Measurements from ENCODE around the gene SIAH3. TPM values are rescaled to one million over a fixed set of nuclear protein-coding genes. Genes with fewer than 3 reads are reported as not detected.

SIAH3 gene
- total RNA-seq, 4 donors from 2014 or later = not detected

- TF ChIP-seq CTCF (IDR thresholded peaks at IDR 0.05) (no peak), POLR2AphosphoS5 (IDR thresholded peaks at IDR 0.05) (no peak), POLR2A (IDR thresholded peaks at IDR 0.05) (no peak), EP300 (IDR thresholded peaks at IDR 0.05; ENCODE audit: low read depth) (no peak)
- in situ Hi-C loops (cut with MboI; ENCODE audit: low pct_ligation_motif_present in 1 of 4, low pct_unique_long_range_greater_than_20kb in 1 of 4, low sequenced_read_pairs in 3 of 4) (no loop called here), intact Hi-C loops (cut with DNase I; ENCODE audit: low total_unique reads) (no loop called here)
- no peak for DNase-seq
- no peak overlapping the region for H3K27ac ChIP-seq
- WGBS, 2 donors (ENCODE audit: low coverage in 1 of 2) = 87 to 89% methylated on average over 4 of the region's 4 CpGs
- H3K9me3 ChIP-seq = no peaks in the 10 kb centered on the region
- H3K27me3 ChIP-seq = no peaks in the 10 kb centered on the region
- H3K36me3 ChIP-seq = no peaks in the 10 kb centered on the region
- H3K4me3 ChIP-seq = no peak overlapping the region
- H3K4me1 ChIP-seq = no peaks in the 10 kb centered on the region
These were observed 19.7 kb downstream of the SIAH3 start for GRCh38 chr13:45831851-45832250.

- no peak overlapping the region for H3K4me3 ChIP-seq
These were observed 21.4 kb downstream of the SIAH3 start for GRCh38 chr13:45830121-45830520.

GRCh38 chr13:45828256-45828968, 23.1 kb downstream of the SIAH3 start:
- no peaks in the 10 kb centered on the region for H3K4me1 ChIP-seq
- H3K27ac ChIP-seq = no peak overlapping the region
- no peak overlapping the region for H3K4me3 ChIP-seq
- intact Hi-C loops (cut with DNase I; ENCODE audit: low total_unique reads) (no loop called here), in situ Hi-C loops (cut with MboI; ENCODE audit: low pct_ligation_motif_present in 1 of 4, low pct_unique_long_range_greater_than_20kb in 1 of 4, low sequenced_read_pairs in 3 of 4) (no loop called here)
- H3K36me3 ChIP-seq = no peaks in the 10 kb centered on the region
- H3K27me3 ChIP-seq = no peaks in the 10 kb centered on the region
- DNase-seq = no peak
- TF ChIP-seq POLR2AphosphoS5 (IDR thresholded peaks at IDR 0.05) (no peak), CTCF (IDR thresholded peaks at IDR 0.05) (no peak), EP300 (IDR thresholded peaks at IDR 0.05; ENCODE audit: low read depth) (no peak), POLR2A (IDR thresholded peaks at IDR 0.05) (no peak)
- 74 to 80% methylated on average over 4 to 6 of the region's 6 CpGs for WGBS, 2 donors (ENCODE audit: low coverage in 1 of 2)
- no peaks in the 10 kb centered on the region for H3K9me3 ChIP-seq

More at GRCh38 chr13:45830121-45830520, 21.4 kb downstream of the SIAH3 start:
- Histone ChIP-seq H3K27ac (no peak overlapping the region), H3K27me3 (no peaks in the 10 kb centered on the region), H3K9me3 (no peaks in the 10 kb centered on the region), H3K4me1 (no peaks in the 10 kb centered on the region), H3K36me3 (no peaks in the 10 kb centered on the region)
- 80% methylated on average over 5 of the region's 5 CpGs; no CpG with 5 or more reads in 1 of the 2 donors for WGBS, 2 donors (ENCODE audit: low coverage in 1 of 2)
- in situ Hi-C loops (cut with MboI; ENCODE audit: low pct_ligation_motif_present in 1 of 4, low pct_unique_long_range_greater_than_20kb in 1 of 4, low sequenced_read_pairs in 3 of 4) = no loop called here
- no peak for TF ChIP-seq POLR2AphosphoS5 (IDR thresholded peaks at IDR 0.05)
- TF ChIP-seq EP300 (IDR thresholded peaks at IDR 0.05; ENCODE audit: low read depth) = no peak
- TF ChIP-seq CTCF (IDR thresholded peaks at IDR 0.05) = no peak
- no peak for TF ChIP-seq POLR2A (IDR thresholded peaks at IDR 0.05)
- no peak for DNase-seq
- intact Hi-C loops (cut with DNase I; ENCODE audit: low total_unique reads) = no loop called here

GRCh38 chr13:45827318-45827717, 24.2 kb downstream of the SIAH3 start:
- H3K4me1 ChIP-seq = no peaks in the 10 kb centered on the region
- intact Hi-C loops (cut with DNase I; ENCODE audit: low total_unique reads) (no loop called here), in situ Hi-C loops (cut with MboI; ENCODE audit: low pct_ligation_motif_present in 1 of 4, low pct_unique_long_range_greater_than_20kb in 1 of 4, low sequenced_read_pairs in 3 of 4) (no loop called here)
- no peaks in the 10 kb centered on the region for H3K36me3 ChIP-seq
- H3K9me3 ChIP-seq = no peaks in the 10 kb centered on the region
- DNase-seq = no peak
- H3K27ac ChIP-seq = no peak overlapping the region
- H3K27me3 ChIP-seq = no peaks in the 10 kb centered on the region
- no peak overlapping the region for H3K4me3 ChIP-seq
- TF ChIP-seq EP300 (IDR thresholded peaks at IDR 0.05; ENCODE audit: low read depth) (no peak), POLR2AphosphoS5 (IDR thresholded peaks at IDR 0.05) (no peak), POLR2A (IDR thresholded peaks at IDR 0.05) (no peak), CTCF (IDR thresholded peaks at IDR 0.05) (no peak)

All from transverse colon (tissue), 4 donors.